Measurements from ENCODE around the gene PAXX. TPM values are rescaled to one million over a fixed set of nuclear protein-coding genes. Genes with fewer than 3 reads are reported as not detected.

The PAXX gene
- total RNA-seq, 1 donor from 2014 or later = 51.4 TPM

DNA sequence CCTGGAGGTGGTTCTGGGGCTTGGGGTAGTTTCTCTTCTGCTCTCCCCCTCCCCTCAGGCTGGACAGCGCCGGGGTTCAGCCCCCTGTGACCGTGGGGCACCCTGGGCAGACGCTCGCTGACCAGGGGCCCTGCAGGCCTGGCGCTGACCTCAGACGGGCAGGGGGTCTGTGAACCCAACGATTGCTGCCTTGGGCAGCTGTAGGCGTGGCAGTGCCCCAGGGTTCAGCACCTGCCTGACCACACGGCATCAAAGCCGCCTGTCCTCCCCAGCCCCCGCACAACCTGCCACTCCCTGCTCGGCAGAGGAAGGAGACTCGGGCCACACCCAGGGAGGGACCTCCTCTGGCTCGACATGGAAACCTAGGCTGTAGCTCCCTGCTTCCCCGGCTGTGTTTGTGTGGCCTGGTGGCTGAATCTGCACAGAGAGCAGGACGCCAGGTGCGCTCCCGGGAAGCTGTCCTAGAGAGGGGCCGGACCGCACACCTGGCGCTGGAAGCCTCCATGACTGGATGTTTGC lies 28.0 kb upstream of the PAXX start:
- Mint-ChIP-seq H3K4me1 (ENCODE audit: unreplicated experiment) (peaks cover 20% of the 10 kb centered on the region), H3K4me3 (ENCODE audit: unreplicated experiment) (no peak overlapping the region), H3K27ac (ENCODE audit: unreplicated experiment) (no peak overlapping the region), H3K27me3 (ENCODE audit: unreplicated experiment) (peaks cover 3% of the 10 kb centered on the region), H3K36me3 (ENCODE audit: unreplicated experiment) (no peaks in the 10 kb centered on the region), H3K9me3 (ENCODE audit: unreplicated experiment) (no peaks in the 10 kb centered on the region)
- no peak for DNase-seq (ENCODE audit: extremely low spot score, unreplicated experiment)
- TF ChIP-seq, protein P1, sequence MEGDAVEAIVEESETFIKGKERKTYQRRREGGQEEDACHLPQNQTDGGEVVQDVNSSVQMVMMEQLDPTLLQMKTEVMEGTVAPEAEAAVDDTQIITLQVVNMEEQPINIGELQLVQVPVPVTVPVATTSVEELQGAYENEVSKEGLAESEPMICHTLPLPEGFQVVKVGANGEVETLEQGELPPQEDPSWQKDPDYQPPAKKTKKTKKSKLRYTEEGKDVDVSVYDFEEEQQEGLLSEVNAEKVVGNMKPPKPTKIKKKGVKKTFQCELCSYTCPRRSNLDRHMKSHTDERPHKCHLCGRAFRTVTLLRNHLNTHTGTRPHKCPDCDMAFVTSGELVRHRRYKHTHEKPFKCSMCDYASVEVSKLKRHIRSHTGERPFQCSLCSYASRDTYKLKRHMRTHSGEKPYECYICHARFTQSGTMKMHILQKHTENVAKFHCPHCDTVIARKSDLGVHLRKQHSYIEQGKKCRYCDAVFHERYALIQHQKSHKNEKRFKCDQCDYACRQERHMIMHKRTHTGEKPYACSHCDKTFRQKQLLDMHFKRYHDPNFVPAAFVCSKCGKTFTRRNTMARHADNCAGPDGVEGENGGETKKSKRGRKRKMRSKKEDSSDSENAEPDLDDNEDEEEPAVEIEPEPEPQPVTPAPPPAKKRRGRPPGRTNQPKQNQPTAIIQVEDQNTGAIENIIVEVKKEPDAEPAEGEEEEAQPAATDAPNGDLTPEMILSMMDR (IDR thresholded peaks at IDR 0.05) = no peak

DNA sequence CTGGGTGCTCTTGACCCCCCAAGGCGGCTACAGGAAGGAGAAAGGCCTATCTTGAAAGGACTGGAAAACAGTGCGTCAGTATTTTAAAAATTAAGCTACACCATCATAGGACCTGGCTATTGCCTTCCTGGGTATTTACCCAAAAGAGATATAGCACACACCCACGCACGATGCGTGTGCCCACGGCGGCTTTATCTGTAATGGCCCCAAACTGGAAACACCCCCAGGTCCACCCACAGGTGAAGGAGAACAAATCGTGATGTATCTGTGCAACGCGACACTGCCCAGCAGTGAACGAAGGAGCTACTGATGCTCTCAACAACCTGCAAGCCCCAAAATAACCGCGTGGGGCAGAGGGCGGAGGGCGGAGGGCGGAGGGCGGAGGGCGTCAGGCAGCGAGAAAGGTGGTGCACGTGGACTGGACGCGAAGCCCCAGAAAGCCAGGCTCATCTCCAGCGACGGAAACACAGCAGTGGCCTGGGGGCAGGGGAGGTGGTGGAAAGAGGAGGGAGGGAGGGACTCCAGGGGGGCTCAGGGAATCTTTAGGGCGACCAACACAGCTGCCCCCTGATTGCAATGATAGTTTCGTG lies 27.3 kb upstream of the PAXX start:
- Mint-ChIP-seq H3K9me3 (ENCODE audit: unreplicated experiment) (no peaks in the 10 kb centered on the region), H3K27me3 (ENCODE audit: unreplicated experiment) (peaks cover 3% of the 10 kb centered on the region), H3K27ac (ENCODE audit: unreplicated experiment) (no peak overlapping the region), H3K4me3 (ENCODE audit: unreplicated experiment) (no peak overlapping the region), H3K4me1 (ENCODE audit: unreplicated experiment) (peaks cover 19% of the 10 kb centered on the region), H3K36me3 (ENCODE audit: unreplicated experiment) (no peaks in the 10 kb centered on the region)
- TF ChIP-seq, protein P1 (IDR thresholded peaks at IDR 0.05) = no peak
- DNase-seq (ENCODE audit: extremely low spot score, unreplicated experiment) = no peak

DNA sequence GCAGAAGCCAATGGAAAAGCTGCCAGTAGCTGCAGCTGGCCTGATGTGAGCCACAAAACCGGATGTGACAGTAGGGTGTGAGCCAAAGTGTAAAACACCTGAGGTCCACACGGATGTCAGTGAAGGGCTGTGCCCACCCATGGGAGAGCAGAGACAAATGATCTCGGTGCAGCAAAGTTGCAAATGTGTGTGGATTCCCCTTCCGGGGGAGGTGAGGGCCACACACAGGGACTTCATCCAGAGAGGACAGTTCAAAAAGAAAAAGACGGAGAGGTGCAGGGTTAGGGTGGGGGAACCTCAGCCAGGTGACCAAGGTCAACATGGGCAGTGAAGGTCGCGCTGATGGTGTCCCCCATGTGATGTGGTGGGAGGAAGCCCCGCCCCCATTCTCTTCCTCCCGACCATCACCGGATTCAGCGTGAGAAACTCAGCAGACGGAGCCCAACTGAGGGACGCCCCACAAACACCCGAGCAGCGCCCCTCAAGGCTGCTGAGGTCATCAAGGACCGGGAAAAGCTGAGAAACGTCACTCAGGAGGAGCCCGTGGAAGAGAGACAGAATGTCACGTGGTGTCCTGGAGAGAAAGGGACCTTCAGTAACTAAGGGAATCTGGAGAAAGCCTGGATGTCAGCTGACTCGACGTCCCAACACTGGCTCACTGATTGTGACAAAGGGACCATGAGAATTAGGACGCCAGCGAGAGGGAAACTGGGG lies 26.3 kb upstream of the PAXX start:
- H3K4me3 Mint-ChIP-seq (ENCODE audit: unreplicated experiment) = no peak overlapping the region
- no peak for DNase-seq (ENCODE audit: extremely low spot score, unreplicated experiment)
- no peaks in the 10 kb centered on the region for H3K36me3 Mint-ChIP-seq (ENCODE audit: unreplicated experiment)
- no peaks in the 10 kb centered on the region for H3K9me3 Mint-ChIP-seq (ENCODE audit: unreplicated experiment)
- peaks cover 3% of the 10 kb centered on the region for H3K27me3 Mint-ChIP-seq (ENCODE audit: unreplicated experiment)
- peaks cover 14% of the 10 kb centered on the region for H3K4me1 Mint-ChIP-seq (ENCODE audit: unreplicated experiment)
- H3K27ac Mint-ChIP-seq (ENCODE audit: unreplicated experiment) = no peak overlapping the region
- TF ChIP-seq, protein P1 (IDR thresholded peaks at IDR 0.05) = no peak

DNA sequence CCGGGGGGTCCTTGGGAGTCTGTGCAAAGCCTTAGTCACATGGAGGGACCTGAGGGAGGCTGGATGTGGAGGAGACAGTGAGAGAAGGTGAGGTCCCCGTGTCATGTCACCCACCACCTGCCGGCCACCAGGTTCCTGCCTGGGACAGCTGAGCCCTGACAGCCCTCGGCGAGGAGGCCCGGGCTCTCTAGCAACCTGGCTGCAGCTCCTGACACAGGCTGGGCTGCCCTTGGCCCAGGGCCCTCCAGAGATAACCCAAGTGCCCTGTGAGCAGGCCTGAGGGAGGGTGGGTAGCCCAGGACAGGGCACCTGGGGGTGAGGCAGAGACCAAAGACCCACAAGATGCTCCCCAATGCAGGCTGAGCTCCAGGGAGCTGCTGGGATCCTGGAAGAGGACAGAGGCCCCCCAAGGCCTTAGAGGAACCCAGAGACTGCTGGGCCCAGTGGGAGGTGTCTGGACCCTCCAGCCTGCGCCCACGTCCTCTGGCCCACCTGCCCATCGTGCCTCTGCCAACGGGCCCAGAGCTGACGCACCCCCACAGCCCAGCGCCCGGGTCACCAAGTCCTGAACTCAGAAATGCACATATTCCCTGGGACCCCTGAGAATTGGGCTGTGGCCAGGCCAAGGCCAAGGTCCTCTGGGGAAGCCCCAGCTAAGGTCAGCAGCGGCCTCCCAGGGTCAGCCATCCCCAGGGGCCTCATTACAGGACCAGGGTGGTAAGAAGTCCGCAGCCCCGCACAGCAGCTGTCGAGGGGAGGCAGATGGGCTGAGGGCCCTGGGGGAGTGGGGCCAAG lies 23.7 kb upstream of the PAXX start:
- Mint-ChIP-seq H3K27ac (ENCODE audit: unreplicated experiment) (no peak overlapping the region), H3K9me3 (ENCODE audit: unreplicated experiment) (no peaks in the 10 kb centered on the region), H3K27me3 (ENCODE audit: unreplicated experiment) (peaks cover 3% of the 10 kb centered on the region), H3K4me3 (ENCODE audit: unreplicated experiment) (no peak overlapping the region), H3K36me3 (ENCODE audit: unreplicated experiment) (no peaks in the 10 kb centered on the region), H3K4me1 (ENCODE audit: unreplicated experiment) (peaks cover 2% of the 10 kb centered on the region)
- no peak for DNase-seq (ENCODE audit: extremely low spot score, unreplicated experiment)
- TF ChIP-seq, protein P1 (IDR thresholded peaks at IDR 0.05) = no peak

DNA sequence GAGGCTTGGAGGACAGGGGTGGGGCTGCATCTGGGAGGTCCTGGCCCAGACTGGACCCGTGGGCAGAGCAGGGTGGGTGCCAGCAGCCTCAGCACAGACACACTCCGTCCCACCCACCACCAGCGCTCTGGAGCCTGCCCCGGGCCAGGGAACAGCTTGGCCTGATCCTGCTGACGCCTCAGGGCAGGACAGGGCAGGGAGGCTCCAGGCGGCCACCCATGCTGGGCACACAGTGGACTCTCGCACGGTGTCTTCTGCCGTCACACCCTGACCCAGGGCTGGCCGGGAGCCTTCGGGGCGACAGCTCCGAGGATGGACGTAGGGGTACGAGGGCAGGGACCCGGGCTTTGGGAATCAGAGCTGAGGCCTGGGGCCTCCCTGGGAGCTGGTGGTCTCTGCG lies 23.1 kb upstream of the PAXX start:
- H3K36me3 Mint-ChIP-seq (ENCODE audit: unreplicated experiment) = no peaks in the 10 kb centered on the region

More for the DNA sequence above, 23.1 kb upstream of the PAXX start:
- TF ChIP-seq, protein P1 (IDR thresholded peaks at IDR 0.05) = no peak
- no peak overlapping the region for H3K27ac Mint-ChIP-seq (ENCODE audit: unreplicated experiment)
- no peak for DNase-seq (ENCODE audit: extremely low spot score, unreplicated experiment)
- no peak overlapping the region for H3K4me3 Mint-ChIP-seq (ENCODE audit: unreplicated experiment)
- peaks cover 3% of the 10 kb centered on the region for H3K27me3 Mint-ChIP-seq (ENCODE audit: unreplicated experiment)
- peaks cover 2% of the 10 kb centered on the region for H3K4me1 Mint-ChIP-seq (ENCODE audit: unreplicated experiment)
- no peaks in the 10 kb centered on the region for H3K9me3 Mint-ChIP-seq (ENCODE audit: unreplicated experiment)
